GM12801 (cell line): ENCODE results near the gene FABP3.

Experiments
- CTCF ChIP-seq: IDR thresholded peaks from one replicate; pipeline ENCODE4 v1.5.1; 2011; ENCODE audit warnings: control low read depth; ENCODE audit not compliant: insufficient read length; ENCODE audit errors: extremely low read depth

Gene FABP3

GRCh38 chr1:31348449-31348848 is 24.4 kb downstream of the FABP3 start:
- TF ChIP-seq CTCF: no peak

GRCh38 chr1:31346785-31347184 is 26.1 kb downstream of the FABP3 start:
- TF ChIP-seq CTCF: no peak

- TF ChIP-seq CTCF: no peak
Measured at GRCh38 chr1:31345635-31346034, 27.2 kb downstream of the FABP3 start.

- no peak for TF ChIP-seq CTCF
Measured at GRCh38 chr1:31344503-31344902, 28.4 kb downstream of the FABP3 start.

- no peak for TF ChIP-seq CTCF
Measured at GRCh38 chr1:31336687-31337467, 36.0 kb downstream of the FABP3 start.

DNA sequence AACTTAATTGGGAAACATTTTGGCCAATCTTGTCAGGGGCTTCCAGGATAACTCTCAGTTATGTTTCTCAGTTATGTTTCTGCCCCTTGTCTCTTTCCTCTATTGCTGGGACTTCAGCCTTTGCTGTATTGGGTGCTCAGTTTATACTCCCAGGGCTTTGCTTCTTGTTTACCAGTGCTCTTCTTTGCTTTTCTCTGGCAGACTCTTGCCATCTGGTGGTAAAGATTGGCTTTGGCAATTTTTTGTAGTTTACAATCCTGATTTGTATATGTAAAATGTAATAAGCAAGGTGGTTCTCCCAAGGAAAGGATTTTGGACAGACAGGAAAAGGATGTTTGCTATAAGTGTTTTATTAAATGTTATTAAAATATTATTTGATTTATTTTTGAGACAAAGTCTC is 37.9 kb downstream of the FABP3 start:
- TF ChIP-seq CTCF: no peak

DNA sequence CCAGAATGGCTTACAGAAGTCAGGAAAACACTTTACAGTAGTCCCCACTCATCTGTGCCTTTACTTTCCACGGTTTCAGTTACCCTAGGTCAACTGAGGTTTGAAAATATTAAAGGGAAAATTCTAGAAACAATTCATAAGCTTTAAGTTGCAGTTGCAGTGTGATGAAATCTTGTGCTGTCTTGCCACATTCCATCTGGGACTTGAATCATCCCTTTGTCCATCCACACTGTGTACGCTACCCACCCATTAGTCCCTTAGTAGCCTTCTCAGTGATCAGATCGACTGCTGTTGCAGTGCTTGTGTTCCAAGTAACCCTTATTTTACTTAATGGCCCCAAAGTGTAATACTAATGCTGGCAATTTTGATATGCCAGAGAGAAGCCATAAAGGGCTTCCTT is 45.5 kb downstream of the FABP3 start:
- TF ChIP-seq CTCF: no peak

DNA sequence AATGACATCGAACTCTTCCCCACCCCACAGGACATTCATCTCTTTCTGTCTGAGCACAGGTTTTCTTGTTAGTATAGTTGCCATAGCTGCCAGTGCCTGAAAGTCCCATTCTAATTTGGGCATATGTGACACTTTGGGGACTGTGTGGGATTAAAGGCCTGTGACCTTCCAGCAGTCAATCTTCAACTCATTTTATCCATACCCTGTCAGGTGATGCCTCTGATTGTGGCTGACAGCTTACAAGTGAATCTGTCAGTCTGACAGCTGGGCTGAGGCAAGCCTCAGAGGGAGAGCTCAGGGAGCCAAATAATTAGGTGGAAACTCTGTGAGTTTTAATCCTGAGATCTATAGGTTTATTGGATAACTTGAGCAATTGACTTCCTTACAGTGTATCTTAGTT is 46.4 kb downstream of the FABP3 start:
- no peak for TF ChIP-seq CTCF
